Measurements from ENCODE around the gene HTR4.

HTR4 gene

DNA sequence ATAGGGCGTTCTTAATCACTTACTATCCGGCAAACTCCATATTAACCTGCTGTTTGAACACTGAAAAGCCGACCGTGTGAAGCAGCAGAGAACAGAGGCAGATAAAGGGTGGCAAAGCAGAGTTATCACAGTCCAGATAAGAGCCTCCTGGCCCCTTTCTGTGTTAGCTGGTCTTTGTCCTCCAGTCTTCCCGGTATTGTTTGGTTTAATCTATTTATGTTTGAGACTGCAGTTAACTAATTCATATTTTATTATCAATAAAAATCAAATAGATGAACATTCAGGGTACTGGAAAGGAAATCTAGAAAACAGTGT lies 6.0 kb upstream of the HTR4 start:
- DNase-seq, result no peak

DNA sequence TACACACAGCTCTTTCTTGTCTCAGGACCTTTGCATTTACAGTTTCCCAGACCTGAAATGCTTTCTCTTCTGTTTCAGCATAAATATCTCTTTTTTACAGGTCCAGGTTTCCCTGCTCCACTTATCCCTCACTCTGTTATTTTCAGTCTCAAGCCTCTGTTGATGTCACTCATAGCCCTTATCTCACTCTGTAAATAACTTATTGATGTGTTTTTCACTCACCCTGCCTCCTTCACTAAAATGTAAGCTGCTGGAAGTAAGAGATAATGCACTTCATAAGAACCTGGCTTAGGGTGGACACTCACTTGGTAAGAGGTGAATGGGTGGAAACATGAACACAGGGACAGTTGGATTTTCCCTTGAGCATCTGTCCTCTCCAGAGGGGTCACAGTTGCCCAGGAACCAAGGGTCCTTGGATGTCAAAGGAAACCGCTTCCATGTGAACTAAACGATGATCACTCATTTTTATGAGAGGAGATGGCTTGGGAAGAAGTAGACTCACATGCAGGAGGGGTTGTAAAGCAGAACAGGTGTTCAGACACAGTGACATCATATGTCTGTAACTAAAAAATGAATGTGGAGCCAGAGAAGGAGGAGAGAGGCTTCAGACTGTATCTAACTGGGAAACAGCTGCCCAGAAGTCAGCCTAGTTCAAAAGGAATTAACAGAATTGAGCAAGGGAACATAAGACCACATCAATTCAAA lies 5.5 kb upstream of the HTR4 start:
- DNase-seq, result no peak

DNA sequence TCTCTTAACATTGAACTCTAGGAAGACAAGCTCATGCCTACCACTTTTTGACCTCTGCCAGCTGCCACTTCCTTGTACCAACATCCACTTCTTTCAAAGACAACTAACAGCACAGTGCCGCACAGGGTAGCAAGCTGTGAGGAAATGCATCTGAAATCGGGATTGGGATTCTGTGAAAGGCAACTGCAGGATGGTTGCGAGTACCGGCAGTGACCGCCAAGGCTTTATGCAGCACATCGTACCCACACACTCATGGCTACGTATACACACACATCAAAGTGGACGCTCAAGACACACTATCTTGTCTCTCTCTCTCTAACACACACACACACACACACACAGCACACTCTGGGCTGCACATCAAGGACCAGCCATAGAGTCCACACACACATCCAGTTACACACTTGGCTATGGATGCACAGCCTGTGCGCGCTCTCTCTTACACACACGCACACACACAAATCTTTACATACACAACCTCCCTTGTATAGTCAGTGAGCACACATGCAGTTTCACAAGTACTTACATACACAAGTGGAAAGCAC lies 964 bp downstream of the HTR4 start:
- no peak for DNase-seq

DNA sequence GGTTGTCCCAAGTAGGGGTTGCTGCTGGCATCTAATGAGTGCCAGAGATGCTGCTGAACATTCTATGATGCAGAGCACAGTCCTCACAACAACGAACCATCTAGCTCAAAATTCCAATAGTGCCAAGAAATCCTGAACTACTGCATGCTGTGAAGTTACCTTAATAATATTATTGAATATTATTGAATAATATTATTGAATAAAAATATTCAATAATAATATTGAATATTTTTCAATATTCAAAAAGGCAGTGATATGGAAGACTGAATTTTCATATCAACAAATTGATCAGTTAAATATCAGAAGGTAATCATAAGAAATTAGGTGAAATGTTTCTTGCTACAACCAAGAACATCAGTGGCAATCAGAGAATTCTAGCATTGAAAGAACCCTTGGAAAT lies 2.8 kb downstream of the HTR4 start:
- no peak for DNase-seq

DNA sequence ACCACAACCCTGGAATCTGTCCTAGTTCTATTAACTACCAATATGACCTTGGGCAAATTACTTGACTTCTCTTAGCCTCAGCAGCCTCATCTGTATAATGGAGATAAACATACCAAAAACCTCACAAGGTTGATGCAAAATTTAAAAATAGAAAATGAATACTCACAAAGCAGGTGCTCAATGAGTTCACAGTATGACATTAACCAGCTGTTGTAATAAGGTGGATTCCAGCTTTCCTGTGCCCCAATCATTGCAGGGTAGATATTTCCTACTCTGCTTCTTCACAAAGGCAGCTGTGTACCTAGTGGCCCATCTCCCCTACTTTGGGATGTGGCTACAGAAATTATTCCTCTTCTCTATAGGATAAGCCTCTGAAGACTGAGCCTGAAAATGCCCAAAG lies 8.8 kb downstream of the HTR4 start:
- no peak for DNase-seq

DNA sequence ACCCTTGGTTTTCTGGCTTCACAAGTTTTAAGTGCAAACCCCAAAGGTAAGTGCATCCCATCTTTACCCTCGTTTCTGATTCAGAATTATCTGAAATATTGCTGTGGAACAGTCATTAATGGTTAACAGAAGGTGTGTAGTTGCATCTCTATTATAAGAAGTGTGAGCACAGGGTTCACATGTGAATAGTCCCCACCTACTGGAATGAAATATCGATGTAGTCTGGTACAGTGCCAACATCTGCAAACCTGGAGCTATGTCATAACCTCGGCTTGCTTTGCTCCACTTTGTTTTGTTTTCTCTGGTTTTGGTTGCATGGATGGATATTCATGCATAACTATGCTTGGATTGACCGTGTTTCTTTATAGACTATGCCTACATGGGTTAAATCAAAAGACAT lies 12.6 kb downstream of the HTR4 start:
- DNase-seq, result no peak

DNA sequence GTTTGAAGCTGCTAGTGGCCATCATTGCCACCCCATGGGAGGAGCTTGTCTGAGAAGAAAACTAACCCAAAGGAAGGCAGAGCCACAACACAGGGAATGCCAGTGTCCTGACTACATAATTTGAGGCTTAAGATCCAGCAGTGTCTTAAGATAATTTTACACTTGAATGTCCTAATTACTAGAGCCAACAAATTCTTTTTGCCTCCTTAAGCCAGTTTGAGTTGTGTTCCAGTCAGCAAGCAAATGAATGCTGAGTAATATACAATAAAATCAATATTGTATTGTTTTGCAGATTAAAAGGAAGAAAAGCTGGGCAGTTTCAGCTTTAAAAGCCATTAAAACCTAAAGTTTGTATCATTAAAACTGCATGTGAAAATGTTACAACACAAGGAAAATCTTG lies 13.9 kb downstream of the HTR4 start:
- no peak for DNase-seq

DNA sequence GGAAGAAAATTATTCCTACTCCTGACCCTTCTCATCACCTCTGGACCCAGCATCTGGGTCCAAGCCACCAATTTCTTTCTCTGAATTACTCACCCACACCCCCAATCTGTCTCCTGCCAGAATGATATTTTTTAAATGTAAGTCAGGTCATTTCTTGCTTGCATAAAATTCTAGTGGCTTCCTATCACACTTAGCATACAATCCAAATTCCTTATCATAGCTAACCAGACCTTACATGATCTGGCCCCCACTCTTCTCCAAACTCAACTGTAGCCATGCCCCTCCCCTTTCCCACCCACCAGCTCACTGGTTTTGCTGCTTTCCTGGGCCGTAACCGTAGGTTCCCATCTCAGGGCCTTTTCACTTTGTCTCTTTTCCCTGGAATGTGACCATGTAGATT lies 15.2 kb downstream of the HTR4 start:
- no peak for DNase-seq

DNA sequence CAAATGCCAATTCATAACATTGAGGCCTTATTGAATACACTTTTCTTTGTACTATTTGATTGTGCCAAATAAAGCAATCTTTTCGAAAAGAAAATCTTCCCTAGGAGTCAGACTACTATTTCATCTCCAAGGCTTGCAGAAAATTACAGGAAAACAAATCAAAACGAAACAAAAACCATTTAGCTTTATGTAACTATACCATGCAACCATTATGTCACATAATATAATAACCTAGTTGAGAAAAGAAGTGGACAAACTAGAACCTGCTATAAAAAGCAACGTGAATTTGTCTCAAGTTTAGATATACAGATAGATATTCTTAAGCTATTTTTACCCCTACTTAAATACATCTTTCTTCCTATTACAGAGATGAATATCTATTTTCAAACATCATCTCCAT lies 18.0 kb downstream of the HTR4 start:
- DNase-seq, result no peak

DNA sequence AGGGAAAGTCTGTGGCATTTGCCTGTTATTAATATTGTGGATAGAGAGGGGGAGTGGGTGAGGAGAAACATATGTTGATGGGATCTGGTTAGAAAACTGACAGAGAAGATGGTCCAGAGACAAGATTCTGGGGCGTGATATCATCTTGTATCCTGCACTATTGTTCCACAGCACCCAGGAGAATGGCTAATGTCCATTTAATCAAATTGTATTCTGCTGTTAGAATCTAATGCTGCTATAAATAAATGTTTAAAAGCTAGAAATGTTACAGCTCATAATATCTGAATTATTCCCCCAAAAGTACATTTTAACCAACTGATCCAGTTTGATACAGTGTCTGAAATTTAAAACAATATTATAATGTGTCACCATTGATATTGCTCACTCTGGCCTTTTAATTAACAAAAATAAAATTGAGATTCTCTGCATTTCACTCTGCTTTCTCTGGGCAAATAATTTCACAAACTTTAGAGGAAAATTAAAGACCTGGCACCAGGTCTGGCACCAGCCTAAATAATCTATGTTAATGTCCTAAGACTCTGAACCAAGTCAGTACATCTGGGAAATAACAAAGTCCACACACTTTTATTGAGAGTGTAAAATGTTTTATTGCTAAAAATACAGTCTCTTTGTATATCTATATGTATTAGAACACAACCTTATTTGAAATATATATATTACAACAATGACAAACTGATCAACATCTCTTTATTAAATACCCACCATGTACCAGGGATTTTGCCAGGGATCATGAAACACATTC lies 18.8 kb downstream of the HTR4 start:
- no peak for DNase-seq

DNA sequence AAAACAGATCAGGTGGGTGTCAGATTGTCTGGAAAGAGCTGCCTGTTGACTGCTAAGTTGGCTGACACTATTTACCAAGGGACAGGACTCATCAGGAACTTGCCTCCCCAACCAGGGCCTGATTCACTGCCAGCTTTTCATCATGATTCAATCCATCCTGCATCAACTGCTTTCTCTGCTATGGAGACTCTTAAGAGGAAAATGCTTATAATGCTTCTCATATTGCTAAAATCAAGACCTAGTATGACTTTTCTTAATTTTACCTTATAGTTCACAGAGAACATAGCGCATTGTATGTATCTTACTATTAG lies 21.3 kb downstream of the HTR4 start:
- no peak for DNase-seq

DNA sequence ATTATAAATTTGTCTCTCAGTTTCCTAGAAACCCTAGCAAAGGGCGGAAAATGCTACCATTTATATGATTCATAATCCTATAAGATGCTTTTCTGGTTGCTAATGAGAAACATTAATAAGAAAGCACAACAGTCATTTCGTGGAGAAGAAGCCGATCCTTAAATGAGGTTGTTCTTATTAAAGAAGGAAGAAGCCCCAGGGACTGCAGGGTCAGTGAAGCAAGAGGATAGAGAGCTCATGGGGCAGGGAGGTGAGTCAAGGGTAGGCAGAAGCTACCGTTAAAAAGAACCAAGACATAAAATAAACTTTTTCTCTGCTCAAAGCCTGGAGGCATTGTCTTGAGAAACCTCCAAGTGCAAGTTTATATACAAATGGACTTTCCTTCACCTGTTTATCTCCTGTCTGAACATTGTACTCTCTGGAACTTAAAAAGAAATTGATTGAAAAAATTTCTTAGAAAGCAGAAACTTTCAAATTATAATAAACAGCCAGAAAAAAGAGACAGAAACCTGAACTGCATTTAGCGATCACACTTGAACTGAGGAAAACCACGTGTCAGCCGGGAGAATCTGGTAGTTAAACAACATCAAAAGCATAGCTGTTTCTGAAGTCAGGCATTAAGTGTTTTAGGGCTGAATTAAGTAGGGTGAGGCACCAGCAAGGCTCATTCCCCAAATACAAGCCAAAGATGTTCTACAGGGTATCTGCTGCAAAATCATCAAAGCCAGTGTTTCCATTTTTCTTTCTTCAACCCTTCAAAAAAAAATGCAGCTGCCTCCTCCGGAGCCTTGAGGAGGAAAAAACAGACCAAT lies 21.9 kb downstream of the HTR4 start:
- DNase-seq, result no peak

DNA sequence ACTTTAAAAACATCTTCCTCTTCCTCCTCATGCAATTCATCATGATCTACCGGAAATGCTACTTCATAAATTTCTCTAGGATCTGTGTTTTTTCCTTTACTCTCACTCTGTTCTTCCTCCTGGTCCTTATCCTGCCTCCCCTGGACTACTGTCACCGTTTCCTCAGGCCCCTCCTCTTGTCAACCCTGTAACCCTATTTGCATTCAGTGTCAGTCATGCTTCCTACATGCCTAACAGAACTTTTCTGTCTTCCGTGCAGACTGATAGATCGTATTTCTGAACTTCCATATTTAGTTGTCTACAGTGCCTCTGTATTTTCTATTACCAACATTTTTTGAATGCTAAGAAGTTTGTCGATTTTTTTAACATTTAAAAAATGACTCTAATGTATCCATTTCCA lies 27.3 kb downstream of the HTR4 start:
- DNase-seq, result no peak

DNA sequence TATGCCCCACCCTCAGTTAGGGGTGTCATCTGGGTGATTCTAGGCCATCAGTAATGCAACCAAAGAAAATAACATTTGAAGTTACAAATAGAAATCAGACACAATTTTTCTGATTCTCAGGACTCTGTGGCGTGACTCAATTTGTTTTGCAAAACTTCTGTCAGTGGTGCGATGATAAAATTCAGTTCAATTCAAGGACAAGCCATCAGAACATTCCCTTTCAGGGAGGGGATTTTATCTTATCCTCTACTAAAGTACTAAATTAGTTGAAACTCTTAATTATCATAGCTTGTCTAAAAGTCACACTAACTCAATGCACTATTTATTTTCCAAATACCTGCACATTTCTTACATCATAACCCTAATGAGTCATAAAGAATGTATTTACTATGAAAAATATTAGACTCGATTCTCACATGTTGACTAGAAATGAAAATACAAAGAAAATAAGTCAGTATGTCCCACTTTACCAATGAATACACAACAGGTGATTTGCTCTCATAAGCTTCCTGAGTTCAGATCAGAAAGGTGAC lies 28.2 kb downstream of the HTR4 start:
- no peak for DNase-seq

DNA sequence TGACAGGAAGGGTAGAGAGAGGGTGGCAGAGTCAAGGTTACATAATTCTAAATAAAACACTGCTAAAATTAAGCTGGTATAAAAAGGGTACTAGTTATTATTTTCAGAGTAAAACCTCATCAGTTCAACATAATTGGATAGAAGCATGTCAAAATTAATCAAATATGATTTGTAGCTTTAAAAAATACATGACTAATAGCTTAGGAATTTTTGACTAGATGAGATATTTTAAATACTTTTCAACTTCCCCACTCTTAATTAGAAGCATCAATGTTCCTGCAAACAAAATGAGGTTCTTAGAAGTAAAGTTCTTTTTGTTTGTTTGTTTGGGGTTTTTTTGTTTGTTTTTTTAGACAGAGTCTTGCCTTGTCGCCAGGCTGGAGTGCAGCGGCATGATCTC lies 29.1 kb downstream of the HTR4 start:
- no peak for DNase-seq

DNA sequence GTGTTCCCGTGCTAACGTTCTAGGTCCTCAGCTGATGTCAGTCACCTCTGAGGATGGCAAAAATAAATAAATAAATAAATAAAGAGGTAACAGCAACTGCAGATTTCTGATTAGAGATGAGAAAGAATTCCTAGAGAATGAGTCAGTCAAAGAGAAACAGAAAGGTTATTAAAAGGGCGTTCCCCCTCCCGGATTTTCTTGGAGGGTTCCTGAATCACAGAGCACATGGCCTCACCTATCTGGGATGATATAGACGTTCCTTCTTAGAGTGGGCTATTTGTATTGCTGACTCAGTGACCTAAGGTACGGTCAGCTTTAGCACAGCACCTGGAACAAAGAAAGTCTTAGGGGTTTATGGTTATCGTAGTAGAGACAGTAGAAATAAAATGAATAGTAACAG lies 30.6 kb downstream of the HTR4 start:
- no peak for DNase-seq

DNA sequence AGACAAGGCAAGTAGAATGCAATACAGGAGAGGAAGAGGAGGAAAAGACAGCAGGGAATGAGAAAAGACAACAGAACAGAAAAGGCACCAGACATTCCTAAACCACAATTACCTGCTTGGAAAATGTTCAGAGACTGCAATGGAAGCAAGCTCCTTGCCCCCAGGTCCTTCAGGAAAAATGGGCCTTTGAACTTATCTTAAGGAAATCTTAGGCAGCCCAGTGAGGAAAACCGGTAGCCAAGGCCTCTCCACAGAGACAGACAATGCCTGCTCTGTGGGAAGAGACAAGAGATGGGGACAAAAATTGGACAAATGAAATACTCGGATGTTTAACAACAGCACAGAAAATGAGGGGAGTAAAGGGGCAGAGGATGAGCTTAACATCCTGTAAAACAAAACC lies 31.2 kb downstream of the HTR4 start:
- no peak for DNase-seq

DNA sequence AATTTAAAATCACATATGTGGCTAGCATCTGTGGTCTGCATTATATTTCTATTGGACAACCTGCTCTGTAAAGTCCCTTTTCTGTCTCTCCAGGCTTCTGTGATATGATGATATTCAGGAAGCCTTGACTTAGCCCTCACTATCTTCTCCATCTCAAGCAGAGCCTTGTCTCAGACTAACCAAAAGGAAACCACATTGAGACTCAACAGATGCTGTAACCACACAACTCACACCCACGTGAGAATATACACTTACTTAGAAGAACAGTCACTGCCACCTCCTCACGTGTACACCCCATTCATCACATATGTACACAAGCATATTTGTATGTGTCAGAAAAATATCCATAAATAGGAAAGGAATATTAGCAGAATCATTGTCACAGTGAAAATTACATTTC lies 33.6 kb downstream of the HTR4 start:
- peak in 1 of 2 donors; percentile 6 for DNase-seq

DNA sequence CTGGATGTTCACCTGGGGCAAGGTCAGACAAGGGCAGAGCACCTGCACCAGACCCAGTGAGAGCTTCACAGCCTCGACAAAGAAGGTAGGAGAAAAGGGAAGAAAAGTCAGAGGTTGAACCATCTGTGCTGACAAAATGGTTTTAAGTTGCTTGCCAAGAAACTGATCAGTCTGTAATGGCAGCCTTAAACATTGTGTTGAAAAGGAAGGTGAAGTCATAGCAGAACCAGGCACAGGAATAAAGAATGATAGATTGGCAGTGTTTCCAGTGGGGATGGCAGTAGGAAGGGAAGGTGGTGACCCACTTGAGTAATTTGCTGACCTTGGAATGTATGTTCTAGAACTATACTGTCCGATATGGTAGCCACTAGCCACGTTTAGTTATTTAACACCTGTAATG lies 34.2 kb downstream of the HTR4 start:
- no peak for DNase-seq

DNA sequence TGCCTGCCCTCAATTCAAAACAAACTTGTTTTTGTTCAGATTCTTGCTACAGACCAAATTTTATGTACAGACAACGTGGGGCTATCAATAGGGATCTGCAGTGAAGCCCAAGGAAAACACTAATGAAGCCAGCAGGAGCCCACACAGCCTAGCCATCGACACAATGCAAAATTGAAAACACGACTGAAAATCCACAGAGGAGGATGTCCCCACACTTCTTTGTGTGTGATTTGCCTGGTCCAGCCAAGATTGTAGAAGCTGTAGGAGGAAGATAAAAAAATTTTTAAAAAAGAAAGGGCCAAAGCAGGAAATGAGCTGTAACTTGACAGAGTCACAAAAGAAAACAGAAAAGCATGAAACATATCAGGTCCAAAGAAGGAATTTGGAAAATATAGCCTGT lies 34.8 kb downstream of the HTR4 start:
- DNase-seq, result no peak

DNA sequence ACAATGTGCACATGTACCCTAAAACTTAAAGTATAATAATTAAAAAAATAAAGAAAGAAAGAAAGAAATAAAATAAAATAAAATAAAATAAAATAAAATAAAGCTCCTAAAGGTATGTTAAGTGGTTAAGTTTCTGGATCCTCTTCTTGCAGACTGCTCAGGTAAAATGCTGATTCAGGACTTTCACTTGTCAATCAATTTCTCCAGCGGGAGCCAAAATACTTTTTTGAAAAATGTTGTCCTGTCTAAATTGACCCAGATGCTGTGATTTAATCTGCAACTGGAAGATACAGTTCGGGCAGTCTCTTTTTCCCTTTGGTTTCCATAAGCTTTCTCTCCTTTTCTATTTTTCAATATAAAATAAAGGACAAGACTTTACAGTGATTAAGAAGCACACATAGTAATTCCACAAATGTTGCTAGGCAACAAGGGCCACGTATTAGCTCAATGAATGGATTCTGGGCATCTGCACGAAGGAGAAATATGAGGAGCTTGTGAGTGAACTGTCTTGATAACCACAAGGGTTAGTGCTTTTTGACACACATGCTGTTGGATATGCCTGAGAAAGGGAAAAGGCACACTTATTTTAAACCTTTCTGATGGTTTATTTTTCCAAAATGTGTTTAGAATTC lies 38.6 kb downstream of the HTR4 start:
- DNase-seq, result no peak

DNA sequence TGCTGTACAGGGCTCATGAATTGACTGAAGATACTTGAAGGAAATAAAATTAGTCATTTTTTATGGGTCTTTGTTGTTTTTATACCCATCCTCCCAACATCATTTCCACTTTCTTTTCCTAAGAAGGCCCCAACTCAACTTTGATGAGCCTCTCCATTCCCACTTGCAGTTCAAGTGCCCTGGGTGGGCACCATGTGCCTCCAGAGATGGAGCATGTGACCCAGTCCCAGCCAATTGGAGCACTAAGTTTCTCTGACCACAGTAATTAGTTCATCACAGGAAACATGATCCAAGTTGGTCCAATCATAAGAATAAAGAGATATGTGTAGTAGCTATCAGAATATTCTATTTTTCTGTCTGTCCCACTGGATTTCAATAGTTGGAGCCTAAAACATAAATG lies 46.9 kb downstream of the HTR4 start:
- DNase-seq, result no peak

DNA sequence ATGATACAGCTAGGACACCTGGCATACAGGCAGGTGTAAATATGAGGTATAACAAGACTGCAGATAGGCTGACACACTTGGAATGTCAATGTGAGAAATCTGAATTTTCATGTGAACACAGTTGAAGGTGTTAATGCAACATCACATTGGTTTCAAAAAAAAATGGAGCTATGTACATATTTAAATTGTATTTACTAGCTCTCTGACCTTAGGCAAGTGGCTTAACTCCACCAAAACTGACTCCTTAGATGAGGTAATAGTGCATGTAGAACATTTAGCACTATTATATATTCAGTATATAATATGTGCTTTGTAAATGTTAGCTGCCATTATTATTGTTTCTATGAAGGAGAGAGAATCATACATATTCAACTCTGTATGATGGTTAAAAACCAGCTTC lies 48.0 kb downstream of the HTR4 start:
- DNase-seq, result no peak
